PC-3 (cell line): ENCODE results near the gene FASN. TPM values are rescaled to one million over a fixed set of nuclear protein-coding genes. Genes with fewer than 3 reads are reported as not detected.

ENCODE experiments used
- ATAC-seq: fragments of 200-7000 bp; cut with Tn5 transposase; 2 replicates; pipeline ENCODE4 v1.9.1; 2020; ENCODE audit warnings: mild to moderate bottlenecking, moderate library complexity
- BruUV-seq: library from RNA; stranded (reverse); fragments of 400-500 nt; replicated peaks from 2 replicates; lab custom pipeline; 2021; lab: Mats Ljungman, UMichigan
- CTCF ChIA-PET: fragments of 300-600 bp; sonication (Branson Sonifier 250); formaldehyde crosslinking; loops from one replicate; lab custom pipeline; 2022; ENCODE audit warnings: antibody characterized with exemption; lab: Charles Lee
- POLR2A ChIA-PET: fragments of 300-600 bp; sonication (Branson Sonifier 250); formaldehyde crosslinking; loops from one replicate; lab custom pipeline; 2022; ENCODE audit warnings: antibody characterized with exemption; ENCODE audit not compliant: unreplicated experiment; lab: Charles Lee
- DNase-seq: peaks from one replicate; pipeline ENCODE4 v3.0.0-alpha.2; 2015
- H2AFZ ChIP-seq: fragments of 300-600 bp; sonication (generic); 2 replicates; pipeline ENCODE4 v1.6.0; 2016; ENCODE audit warnings: antibody characterized with exemption, low read length
- H3F3A ChIP-seq: fragments of 300-600 bp; sonication (generic); one replicate; pipeline ENCODE4 v1.6.0; 2017; ENCODE audit warnings: antibody characterized with exemption, low read length, control low read depth, mild to moderate bottlenecking; ENCODE audit not compliant: unreplicated experiment
- H3K27ac ChIP-seq: fragments of 300-600 bp; sonication (generic); 2 replicates; pipeline ENCODE4 v1.5.1; 2016; ENCODE audit warnings: mild to moderate bottlenecking, low read length
- H3K27me3 ChIP-seq: fragments of 300-600 bp; sonication (generic); 2 replicates; pipeline ENCODE4 v1.6.1; 2016; ENCODE audit warnings: low read length, mixed read lengths
- H3K36me3 ChIP-seq: fragments of 300-600 bp; sonication (generic); 2 replicates; pipeline ENCODE4 v1.6.1; 2016; ENCODE audit warnings: low read depth, mixed run types, low read length, mixed read lengths
- H3K4me1 ChIP-seq: fragments of 300-600 bp; sonication (generic); 2 replicates; pipeline ENCODE4 v1.5.1; 2016; ENCODE audit warnings: low read length; ENCODE audit not compliant: insufficient read depth
- H3K4me2 ChIP-seq: fragments of 300-600 bp; sonication (generic); 2 replicates; pipeline ENCODE4 v1.6.0; 2016; ENCODE audit warnings: low read length
- H3K4me3 ChIP-seq: fragments of 300-600 bp; sonication (generic); 2 replicates; pipeline ENCODE4 v1.5.1; 2016; ENCODE audit warnings: mild to moderate bottlenecking, low read length, mixed read lengths
- H3K79me2 ChIP-seq: fragments of 300-600 bp; sonication (generic); 2 replicates; pipeline ENCODE4 v1.6.1; 2017; ENCODE audit warnings: low read length, mixed read lengths
- H3K9ac ChIP-seq: fragments of 300-600 bp; sonication (generic); 2 replicates; pipeline ENCODE4 v1.6.0; 2016; ENCODE audit warnings: mild to moderate bottlenecking, low read length
- H3K9me2 ChIP-seq: fragments of 300-600 bp; sonication (generic); replicated peaks from 2 replicates; pipeline ENCODE4 v1.6.1; 2016; ENCODE audit warnings: mixed run types, low read length, mixed read lengths
- H3K9me3 ChIP-seq: fragments of 300-600 bp; sonication (generic); 2 replicates; pipeline ENCODE4 v1.6.1; 2016; ENCODE audit warnings: low read length, mixed read lengths
- H4K20me1 ChIP-seq: fragments of 300-600 bp; sonication (generic); 2 replicates; pipeline ENCODE4 v1.6.1; 2016; ENCODE audit warnings: low read length, mixed read lengths
- EZH2 ChIP-seq: fragments of 300-600 bp; sonication (generic); IDR thresholded peaks from one replicate; pipeline ENCODE4 v1.6.1; 2017; ENCODE audit warnings: antibody characterized with exemption, mild to moderate bottlenecking, low read length; ENCODE audit not compliant: unreplicated experiment
- EZH2phosphoT487 ChIP-seq: fragments of 300-600 bp; sonication (generic); IDR thresholded peaks from 2 replicates; pipeline ENCODE4 v1.6.1; 2018; ENCODE audit warnings: mild to moderate bottlenecking, antibody characterized with exemption, low read length, borderline replicate concordance
- intact Hi-C: fragments of 100-400 bp; cut with micrococcal nuclease; formaldehyde crosslinking; loops from 2 replicates; pipeline ENCODE4 v1.9.0; 2023
- total RNA-seq: library from RNA; depleted of rRNA; stranded (reverse); fragments of >200 nt; gene quantifications from 2 replicates; pipeline ENCODE4 v1.2.3, GENCODE V29; 2014
- TF ChIP-seq, protein P1 (sequence below): fragments of 300-600 bp; sonication (generic); conservative IDR thresholded peaks from 2 replicates; pipeline ENCODE4 v1.5.1; 2017; ENCODE audit warnings: antibody characterized with exemption, low read depth, mild to moderate bottlenecking, low read length

The FASN gene
- total RNA-seq, 1 experiment from 2014 or later = 269 TPM

DNA sequence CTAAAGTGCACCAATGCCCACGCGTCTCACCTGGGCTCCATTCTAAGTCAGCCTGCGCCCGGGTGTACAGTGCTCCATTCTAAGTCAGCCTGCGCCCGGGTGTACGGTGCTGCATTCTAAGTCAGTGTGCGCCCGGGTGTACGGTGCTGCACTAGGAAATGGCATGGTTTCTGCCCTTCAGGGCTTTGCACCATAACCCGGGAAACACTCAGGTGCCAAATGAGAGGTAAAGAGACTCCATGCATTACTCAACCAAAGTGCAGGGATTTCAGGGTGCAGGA, 29.2 kb upstream of the FASN start:
- no peak overlapping the region for H2AFZ ChIP-seq
- H3F3A ChIP-seq = no peaks in the 10 kb centered on the region
- ATAC-seq (no peak), DNase-seq (no peak)
- H3K9ac ChIP-seq = no peak overlapping the region
- intact Hi-C loops = no loop called here
- no peaks in the 10 kb centered on the region for H3K79me2 ChIP-seq
- no peak overlapping the region for H3K27ac ChIP-seq
- no peaks in the 10 kb centered on the region for H3K9me3 ChIP-seq
- no peaks in the 10 kb centered on the region for H3K27me3 ChIP-seq
- H3K9me2 ChIP-seq = no peaks in the 10 kb centered on the region
- no peaks in the 10 kb centered on the region for H4K20me1 ChIP-seq
- H3K4me3 ChIP-seq = no peak overlapping the region
- H3K4me1 ChIP-seq = no peaks in the 10 kb centered on the region
- BruUV-seq = no TSS peak
- H3K4me2 ChIP-seq = no peak overlapping the region
- H3K36me3 ChIP-seq = no peaks in the 10 kb centered on the region
- CTCF ChIA-PET = no interaction called here
- POLR2A ChIA-PET = no interaction called here
- TF ChIP-seq, protein P1, sequence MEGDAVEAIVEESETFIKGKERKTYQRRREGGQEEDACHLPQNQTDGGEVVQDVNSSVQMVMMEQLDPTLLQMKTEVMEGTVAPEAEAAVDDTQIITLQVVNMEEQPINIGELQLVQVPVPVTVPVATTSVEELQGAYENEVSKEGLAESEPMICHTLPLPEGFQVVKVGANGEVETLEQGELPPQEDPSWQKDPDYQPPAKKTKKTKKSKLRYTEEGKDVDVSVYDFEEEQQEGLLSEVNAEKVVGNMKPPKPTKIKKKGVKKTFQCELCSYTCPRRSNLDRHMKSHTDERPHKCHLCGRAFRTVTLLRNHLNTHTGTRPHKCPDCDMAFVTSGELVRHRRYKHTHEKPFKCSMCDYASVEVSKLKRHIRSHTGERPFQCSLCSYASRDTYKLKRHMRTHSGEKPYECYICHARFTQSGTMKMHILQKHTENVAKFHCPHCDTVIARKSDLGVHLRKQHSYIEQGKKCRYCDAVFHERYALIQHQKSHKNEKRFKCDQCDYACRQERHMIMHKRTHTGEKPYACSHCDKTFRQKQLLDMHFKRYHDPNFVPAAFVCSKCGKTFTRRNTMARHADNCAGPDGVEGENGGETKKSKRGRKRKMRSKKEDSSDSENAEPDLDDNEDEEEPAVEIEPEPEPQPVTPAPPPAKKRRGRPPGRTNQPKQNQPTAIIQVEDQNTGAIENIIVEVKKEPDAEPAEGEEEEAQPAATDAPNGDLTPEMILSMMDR = no peak
- TF ChIP-seq EZH2phosphoT487 = no peak
- no peak for TF ChIP-seq EZH2

DNA sequence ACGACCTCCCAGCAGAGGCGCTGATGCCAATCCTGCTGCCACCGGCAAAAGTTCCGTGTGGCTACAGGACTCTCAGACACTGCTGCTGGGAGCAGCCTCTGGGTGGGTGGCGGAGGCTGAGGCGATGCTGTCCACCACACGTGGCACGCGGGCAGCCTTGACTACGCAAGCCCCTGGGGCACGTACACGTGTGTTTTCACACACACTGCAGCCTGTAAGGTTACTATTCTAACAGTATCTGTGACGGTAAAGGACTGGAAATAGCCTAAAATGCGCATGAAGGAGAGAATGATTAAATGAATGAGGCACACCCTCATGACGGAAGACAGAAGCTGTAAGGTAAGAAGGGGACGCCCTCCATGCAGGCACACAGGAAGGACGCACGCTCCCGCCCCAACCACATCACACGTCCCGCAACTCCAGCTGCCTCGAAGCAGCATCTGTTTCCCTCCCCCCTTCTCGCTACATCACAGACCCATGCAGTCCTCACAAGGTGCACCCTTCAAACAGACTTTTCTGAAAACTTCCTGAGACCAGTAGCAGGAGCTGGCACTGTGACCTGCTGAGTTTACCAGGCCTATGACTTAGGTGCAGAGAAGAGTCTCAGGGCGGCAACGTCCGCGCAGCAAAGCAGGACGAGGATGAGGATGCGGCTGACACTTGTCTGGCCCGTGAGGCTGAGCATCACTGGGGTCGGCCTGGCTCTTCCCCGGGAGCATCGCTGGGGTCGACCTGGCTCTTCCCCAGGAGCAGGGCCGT, 28.7 kb upstream of the FASN start:
- intact Hi-C loops = no loop called here
- ATAC-seq (no peak), DNase-seq (no peak)
- Histone ChIP-seq H3K27ac (no peak overlapping the region), H3K27me3 (no peaks in the 10 kb centered on the region), H3K4me2 (no peak overlapping the region), H3K9me3 (no peaks in the 10 kb centered on the region), H3K4me1 (no peaks in the 10 kb centered on the region), H4K20me1 (no peaks in the 10 kb centered on the region), H2AFZ (no peak overlapping the region), H3F3A (no peaks in the 10 kb centered on the region), H3K4me3 (no peak overlapping the region), H3K9ac (no peak overlapping the region), H3K36me3 (no peaks in the 10 kb centered on the region), H3K79me2 (no peaks in the 10 kb centered on the region), H3K9me2 (no peaks in the 10 kb centered on the region)
- POLR2A ChIA-PET = no interaction called here
- CTCF ChIA-PET = no interaction called here
- TF ChIP-seq EZH2phosphoT487 = no peak
- TF ChIP-seq EZH2 = no peak
- TF ChIP-seq, protein P1 = no peak
- BruUV-seq = no TSS peak

GRCh38 chr17:82124101-82124500, 26.1 kb upstream of the FASN start:
- DNase-seq = no peak
- ATAC-seq = no peak
- TF ChIP-seq EZH2phosphoT487 (no peak), EZH2 (no peak)
- TF ChIP-seq, protein P1 = no peak
- Histone ChIP-seq H3K4me3 (no peak overlapping the region), H3K27me3 (no peaks in the 10 kb centered on the region), H3K27ac (no peak overlapping the region), H3K36me3 (no peaks in the 10 kb centered on the region), H3K9ac (no peak overlapping the region), H3K9me3 (no peaks in the 10 kb centered on the region), H4K20me1 (no peaks in the 10 kb centered on the region), H3F3A (no peaks in the 10 kb centered on the region), H3K79me2 (no peaks in the 10 kb centered on the region), H3K9me2 (no peaks in the 10 kb centered on the region), H3K4me2 (no peak overlapping the region), H3K4me1 (no peaks in the 10 kb centered on the region), H2AFZ (no peak overlapping the region)
- ChIA-PET POLR2A (no interaction called here), CTCF (interaction anchor here (0.6 to 0.7 kb wide), 2 partner anchors 30 to 64 kb away, joined by 3 to 6 read pairs; no protein-coding TSS in a partner anchor)
- no TSS peak for BruUV-seq
- intact Hi-C loops = no loop called here
